Daoy (cell line): ENCODE results near the gene LECT2. TPM values are rescaled to one million over a fixed set of nuclear protein-coding genes. Genes with fewer than 3 reads are reported as not detected.

Experiments used
- DNase-seq: peaks from one replicate; pipeline ENCODE4 v3.0.0-alpha.2; 2015; ENCODE audit warnings: low read depth
- total RNA-seq: library from RNA; depleted of rRNA; stranded (reverse); fragments of >200 nt; shearing (Covaris generic); gene quantifications from 2 replicates; pipeline ENCODE4 v1.2.3, GENCODE V29; 2014; rRNA removed

LECT2 gene
- total RNA-seq, 1 experiment from 2014 or later = not detected

DNA sequence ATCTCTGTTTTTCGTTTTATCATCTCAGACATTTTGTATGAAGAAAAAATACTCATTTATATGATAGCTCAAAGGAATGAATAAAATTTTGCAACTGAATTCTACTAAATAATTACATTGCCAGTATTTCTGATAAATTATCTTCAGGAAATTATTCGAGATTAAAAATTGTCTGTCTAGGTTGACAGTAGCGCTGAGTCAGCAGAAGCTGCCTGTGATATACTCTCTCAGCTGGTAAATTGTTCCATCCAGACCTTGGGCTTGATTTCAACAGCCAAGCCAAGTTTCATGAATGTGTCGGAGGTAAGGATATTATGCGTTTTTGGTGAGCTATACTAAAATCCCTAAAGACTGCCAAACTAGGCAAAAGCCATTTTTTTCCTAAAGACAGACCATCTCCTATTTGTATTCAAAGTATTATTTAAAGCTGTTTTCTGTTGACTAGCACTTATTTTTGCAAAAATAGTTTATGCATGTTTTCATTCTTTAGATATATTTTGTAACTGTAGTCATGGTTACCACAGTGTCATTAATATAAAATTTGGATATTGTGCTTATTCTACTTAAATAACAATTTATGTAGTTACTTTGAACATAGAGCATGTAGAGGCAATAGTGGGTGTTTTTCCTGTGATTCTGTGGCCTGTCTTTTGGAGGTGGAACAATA is 17.4 kb downstream of the LECT2 start:
- no peak for DNase-seq

DNA sequence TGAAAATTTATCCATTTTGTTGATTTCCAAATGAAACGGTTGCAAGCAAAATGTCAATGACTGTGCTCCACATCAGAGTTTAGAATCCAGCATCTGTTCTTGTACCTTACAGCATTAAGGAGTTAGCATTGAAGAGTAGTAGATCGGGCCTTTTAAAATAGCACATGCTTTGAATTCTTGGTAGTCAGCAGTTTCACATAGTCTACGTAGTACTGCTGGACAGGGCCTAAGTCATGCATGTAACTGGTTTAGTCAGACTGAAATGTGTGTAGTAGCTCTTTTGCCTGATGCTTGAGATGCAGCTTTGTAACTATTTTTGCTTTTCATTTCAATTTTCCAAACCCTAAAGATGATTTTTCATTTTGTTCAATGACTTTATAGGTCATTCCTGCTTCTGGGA is 19.8 kb downstream of the LECT2 start:
- DNase-seq = no peak

DNA sequence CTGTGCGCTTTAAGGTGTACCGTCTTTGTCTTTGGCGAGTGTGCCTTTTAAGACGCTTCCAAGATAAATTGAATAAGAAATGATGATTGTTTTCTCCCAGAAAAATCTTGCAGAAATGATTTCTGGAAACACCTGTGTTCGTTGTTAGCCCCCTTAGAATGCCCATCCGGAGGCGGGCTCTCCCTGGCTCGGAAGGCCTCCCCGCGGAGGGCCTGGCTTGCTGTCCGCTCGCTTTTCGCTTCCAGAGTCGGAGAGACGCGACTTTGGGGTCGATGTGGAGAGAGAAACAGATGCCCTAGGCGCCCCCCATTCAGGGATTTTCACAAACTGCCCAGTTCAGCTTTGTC is 23.9 kb downstream of the LECT2 start:
- no peak for DNase-seq

DNA sequence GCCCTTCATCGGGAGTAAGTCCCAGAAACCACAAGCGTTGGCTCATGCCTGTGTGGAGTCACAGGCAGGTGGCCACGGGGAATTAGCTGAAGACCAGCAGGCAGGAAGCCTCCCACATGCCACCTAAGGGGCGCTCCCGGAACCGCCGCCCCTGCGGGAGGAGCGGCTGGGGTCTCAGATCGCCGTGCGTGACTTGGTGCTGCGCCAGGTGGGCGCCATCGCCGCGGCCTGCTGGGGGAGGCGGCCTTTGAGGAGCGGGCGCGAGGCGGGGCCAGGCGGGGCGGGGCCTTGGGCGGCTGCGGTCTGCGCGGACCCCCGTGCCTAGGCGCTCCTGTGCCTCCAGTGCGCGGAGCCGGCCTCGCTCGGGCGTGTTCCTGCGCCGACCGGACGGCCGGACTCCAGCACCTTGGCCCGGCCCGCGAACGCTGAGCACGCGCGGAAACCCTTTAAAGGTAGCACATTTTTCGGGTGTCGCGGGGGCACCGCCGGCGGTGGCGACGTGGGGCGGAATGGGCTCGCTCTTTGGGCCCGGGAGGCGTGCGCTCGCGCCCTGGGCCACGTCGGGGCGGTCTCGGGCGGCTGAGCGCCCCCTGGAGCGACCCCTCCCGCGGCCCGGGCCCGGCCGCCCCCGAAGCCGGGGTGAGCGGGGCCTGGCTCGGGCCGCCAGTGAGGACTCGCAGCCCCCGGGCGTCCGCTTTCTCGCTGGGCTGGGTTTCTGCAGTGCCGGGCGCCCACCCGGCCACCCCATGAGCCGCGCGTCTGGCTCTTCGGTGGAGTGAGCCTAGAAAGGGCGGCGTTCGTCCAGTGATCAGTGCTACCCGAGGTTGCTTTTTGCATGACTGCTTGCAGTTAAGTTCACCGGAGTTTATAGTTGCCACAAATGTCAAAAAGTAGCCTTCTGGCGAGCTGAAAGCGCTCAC is 24.5 kb downstream of the LECT2 start:
- peak; percentile 77 for DNase-seq

DNA sequence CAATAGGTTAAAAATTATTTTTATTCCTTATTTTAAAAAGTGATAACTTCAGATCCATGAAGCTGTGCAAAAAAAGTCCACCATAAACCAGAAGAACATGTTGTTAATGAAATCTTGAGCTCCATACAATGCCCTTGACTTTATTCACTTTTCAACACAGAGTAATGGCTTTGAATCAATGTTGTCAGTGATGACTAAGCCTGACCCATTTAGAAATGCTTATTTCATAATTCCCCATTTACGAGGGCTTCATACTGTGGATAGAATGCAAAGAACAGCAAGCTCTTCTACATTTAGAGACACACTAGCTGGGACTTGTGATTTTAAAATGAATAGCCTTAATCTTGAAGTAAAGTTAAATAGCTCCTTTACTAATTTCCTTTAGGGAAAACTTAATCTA is 33.4 kb downstream of the LECT2 start:
- DNase-seq = peak; percentile 28

DNA sequence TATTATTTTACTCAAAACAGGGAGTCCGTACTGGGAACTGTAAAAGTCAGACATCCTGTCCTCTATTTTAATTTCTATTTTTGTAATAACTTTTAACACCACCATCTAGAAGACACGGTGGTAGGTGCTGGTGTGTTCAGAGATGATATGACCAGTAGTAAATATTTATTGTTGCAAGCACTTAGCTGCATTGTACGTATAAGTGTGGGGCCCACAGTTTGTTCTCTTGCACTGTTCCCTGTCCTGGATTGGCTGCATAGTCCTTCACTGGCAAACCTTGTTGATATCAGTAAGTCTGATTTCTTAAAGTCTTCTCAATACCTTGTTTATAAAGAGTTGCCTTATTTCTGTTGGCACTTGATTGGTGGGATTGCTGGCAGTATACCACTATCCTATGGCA is 34.6 kb downstream of the LECT2 start:
- DNase-seq = no peak

DNA sequence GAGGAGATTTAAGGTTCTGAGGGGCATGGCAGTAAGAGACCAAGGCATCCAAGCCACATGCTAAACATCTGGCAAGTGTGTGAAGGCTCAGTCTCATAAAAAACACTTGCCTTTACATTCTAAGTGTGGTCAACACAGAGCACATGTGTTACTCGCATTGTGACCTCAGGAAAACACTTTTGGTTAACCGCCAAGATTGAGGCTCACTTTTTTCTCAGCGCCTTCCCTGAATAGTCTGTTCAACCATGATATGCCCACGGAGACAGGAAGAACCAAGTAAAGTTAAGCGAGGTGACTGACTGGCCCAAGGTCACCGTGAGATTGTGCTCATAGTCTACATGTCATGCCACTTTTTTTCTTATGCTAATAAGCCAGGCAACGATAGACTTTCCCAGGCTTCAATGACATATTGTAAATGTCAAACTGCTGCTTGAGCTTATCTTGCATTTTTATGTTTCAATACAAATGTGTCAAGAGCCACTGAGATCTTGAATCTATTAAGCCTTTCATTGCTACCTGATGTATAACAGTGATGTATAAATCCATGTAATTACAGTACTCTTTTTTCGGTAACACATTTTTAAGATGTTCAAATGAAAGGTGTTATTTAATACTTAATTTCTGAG is 38.0 kb downstream of the LECT2 start:
- no peak for DNase-seq

DNA sequence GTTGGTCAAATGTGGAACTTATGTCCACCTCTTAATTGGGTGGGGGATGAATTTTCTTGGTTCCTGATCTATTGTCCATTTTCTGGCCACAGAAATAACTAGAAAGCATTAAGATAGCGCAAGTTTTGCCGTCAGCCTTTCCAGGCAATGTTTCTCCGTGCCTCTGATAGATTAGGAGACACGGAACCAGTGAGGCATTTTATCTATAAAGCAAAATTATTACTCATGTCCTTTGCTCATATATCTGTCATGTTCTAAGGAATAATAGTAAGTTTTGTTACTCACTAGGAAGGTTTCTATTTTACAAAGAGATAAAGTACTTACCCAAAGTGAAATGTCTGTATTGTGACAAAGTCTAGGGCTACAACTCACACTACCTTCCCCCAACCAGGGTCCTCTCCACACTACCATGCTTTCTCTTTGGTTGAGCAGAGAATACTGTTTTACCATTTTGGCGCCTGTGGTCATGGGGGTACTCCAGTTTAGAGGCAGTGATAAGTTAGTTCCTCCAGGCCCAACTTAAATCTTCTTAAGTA is 39.2 kb downstream of the LECT2 start:
- no peak for DNase-seq

DNA sequence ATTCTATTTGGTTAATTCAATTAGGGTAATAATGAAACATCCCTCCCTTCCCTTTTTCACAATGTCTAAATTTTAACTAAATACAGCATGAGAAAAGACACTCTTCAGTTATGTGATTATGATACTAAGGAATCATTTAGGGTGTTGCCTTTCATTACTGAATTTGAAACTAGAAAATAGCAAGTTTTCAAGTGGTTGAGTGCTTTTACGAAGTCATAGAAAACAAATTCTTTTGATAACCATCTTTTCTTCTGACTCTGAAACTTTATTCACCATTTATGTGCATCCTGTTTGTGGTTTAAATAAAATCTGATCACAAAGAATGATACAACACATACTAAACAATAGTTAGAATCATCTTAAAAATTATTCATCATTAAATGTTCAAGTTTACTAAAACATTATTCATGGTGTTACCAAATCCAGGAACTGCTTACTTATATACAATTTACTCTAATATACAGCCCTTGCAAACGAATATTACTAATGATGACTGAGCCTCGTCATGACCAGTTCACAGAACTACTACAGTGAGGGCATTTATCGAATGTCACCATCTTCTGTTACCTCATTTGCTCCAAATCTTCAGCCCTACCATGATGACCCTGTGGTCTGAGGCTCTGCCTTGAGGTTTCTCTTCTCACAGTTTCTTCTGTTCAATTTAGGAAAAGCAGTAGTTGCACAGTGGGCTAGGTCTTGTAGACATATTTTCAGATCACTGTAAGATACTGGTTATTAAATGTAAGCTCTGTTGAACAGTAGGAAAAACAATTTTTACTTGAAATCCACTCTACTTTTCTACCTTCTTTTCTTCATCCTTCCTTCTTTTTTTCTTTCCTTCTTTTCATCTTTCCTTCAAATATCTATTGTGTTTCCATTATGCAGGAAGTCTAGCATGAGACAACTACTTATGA is 40.8 kb downstream of the LECT2 start:
- no peak for DNase-seq

DNA sequence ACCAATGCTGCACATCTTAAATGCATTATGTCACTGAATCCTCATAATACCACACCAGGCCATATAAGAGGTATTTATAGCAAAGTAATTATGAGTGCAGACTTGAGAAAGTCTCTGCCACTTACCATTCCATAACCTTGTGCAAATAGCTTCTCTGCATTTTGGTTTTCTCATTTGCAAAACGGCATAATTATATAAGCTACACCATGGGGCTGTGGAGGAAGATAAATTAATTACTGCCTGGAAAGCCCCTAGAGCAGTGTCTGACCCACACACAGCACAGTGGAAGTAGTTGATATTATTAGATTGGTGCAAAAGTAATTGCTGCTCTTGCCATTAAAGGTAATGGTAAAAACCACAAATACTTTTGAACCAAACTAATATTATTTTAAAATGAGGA is 49.6 kb downstream of the LECT2 start:
- DNase-seq = no peak

DNA sequence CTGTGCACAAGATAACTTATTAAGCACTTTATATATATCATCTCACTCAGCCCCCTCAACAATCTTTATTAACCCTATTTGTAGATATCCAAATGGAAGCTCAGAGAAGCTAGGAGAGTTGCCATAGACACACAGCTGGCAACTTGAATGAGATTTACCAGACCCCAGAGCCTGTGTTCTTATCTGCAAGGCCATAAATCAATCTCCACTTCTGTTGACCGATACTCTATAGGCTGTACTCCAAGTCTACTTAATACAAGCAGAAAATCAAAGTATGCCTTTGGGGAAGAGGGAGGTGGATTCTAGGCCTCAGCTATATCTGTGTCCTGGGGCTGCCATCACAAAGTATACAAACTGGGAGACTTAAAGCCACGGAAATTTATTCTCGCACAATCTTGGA is 53.1 kb downstream of the LECT2 start:
- no peak for DNase-seq

DNA sequence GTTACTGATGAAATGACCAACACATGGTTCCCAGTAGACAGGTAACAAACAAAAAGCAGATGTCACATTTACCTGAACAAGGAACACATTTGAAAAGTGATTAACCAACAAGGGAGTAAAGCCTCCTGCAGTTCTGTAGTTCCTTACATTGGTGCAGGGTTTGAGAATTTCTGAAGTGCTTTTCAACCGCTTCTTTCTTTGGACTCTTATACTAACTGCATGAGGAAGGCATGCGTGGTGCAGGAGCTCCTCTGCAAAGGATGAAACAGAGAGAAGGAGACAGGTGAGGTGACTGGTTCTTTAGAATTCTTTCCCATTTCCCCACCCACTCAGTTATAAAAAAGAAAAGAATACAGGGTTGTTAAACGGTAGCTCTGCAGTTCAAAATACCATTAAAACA is 54.5 kb downstream of the LECT2 start:
- DNase-seq = no peak

DNA sequence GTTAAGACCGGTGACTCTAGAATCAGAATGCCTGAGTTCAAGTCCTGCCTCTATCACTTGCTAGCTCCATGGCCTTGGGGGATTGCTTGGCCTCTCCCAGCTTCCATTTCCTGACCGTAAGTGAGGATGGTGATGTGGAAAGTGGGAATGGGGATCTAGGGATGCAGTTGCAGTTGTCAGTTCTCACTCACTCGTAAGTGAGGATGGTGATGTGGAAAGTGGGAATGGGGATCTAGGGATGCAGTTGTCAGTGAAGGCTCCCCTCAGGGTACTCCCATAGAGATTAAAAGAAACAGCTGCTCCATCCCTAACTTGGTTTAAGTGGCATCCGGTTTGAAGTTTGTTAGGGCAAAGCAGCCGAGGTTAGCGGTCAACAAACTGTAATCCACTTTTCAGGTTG is 56.1 kb downstream of the LECT2 start:
- no peak for DNase-seq

Other genes starting within 250 kb of the LECT2 start
- not detected in 2 replicates for gene SLC25A48, start 120.3 kb downstream of the LECT2 start, total RNA-seq
- gene IL9, start 59.1 kb downstream of the LECT2 start, total RNA-seq = not detected in 2 replicates
- 1,514 and 1,682 TPM in 2 replicates for gene TGFBI, start 74.0 kb upstream of the LECT2 start, total RNA-seq
- 57.1 and 120 TPM in 2 replicates for gene SMAD5, start 177.9 kb upstream of the LECT2 start, total RNA-seq
- gene SMIM32, start 238.2 kb upstream of the LECT2 start, total RNA-seq = not detected in 2 replicates